DND-41 (cell line): ENCODE measurements around the gene FHIT.

Source experiments
- ATAC-seq: fragments of 200-7000 bp; cut with Tn5 transposase; 3 replicates; pipeline ENCODE4 v1.9.1; 2021; ENCODE audit warnings: low read depth; ENCODE audit not compliant: insufficient read depth
- DNase-seq: peaks from one replicate; pipeline ENCODE4 v3.0.0-alpha.2; 2020
- H2AFZ ChIP-seq: 2 replicates; pipeline ENCODE4 v1.6.0; 2012; ENCODE audit warnings: low read depth, low read length
- H3K27ac ChIP-seq: 2 replicates; pipeline ENCODE4 v1.5.1; 2012; ENCODE audit warnings: low read length, inconsistent platforms
- H3K27me3 ChIP-seq: fragments of 200-600 bp; sonication (generic); 2 replicates; pipeline ENCODE4 v1.6.0; 2012; ENCODE audit warnings: low read length, mild to moderate bottlenecking, inconsistent platforms; ENCODE audit not compliant: insufficient read depth, poor library complexity
- H3K36me3 ChIP-seq: 2 replicates; pipeline ENCODE4 v1.5.1; 2012; ENCODE audit warnings: low read length, inconsistent platforms; ENCODE audit not compliant: insufficient read depth
- H3K4me1 ChIP-seq: 2 replicates; pipeline ENCODE4 v1.5.1; 2012; ENCODE audit warnings: mild to moderate bottlenecking, low read length; ENCODE audit not compliant: insufficient read depth
- H3K4me2 ChIP-seq: 2 replicates; pipeline ENCODE4 v1.6.0; 2012; ENCODE audit warnings: mild to moderate bottlenecking, moderate library complexity, low read length, inconsistent platforms; ENCODE audit not compliant: insufficient read depth
- H3K4me3 ChIP-seq, 2 experiments: fragments of 200-600 bp in 1 of 2; shearing (Covaris generic) in 1 of 2; 2 replicates each; pipeline ENCODE4 v1.5.1; 2012 to 2016; ENCODE audit warnings: inconsistent platforms in 2 of 2, low read length in 2 of 2, mild to moderate bottlenecking in 2 of 2, low read depth in 1 of 2, moderate library complexity in 1 of 2
- H3K79me2 ChIP-seq: 2 replicates; pipeline ENCODE4 v1.6.0; 2012; ENCODE audit warnings: low read length, inconsistent platforms; ENCODE audit not compliant: insufficient read depth
- H3K9ac ChIP-seq: 2 replicates; pipeline ENCODE4 v1.6.0; 2012; ENCODE audit warnings: low read depth, mild to moderate bottlenecking, inconsistent platforms, low read length, moderate library complexity
- H3K9me3 ChIP-seq: 2 replicates; pipeline ENCODE4 v1.5.1; 2012; ENCODE audit warnings: low read length, moderate library complexity, mild to moderate bottlenecking, inconsistent platforms; ENCODE audit not compliant: insufficient read depth, severe bottlenecking
- H4K20me1 ChIP-seq: 2 replicates; pipeline ENCODE4 v1.6.0; 2012; ENCODE audit warnings: low read length; ENCODE audit not compliant: insufficient read depth
- CTCF ChIP-seq: IDR thresholded peaks from 2 replicates; pipeline ENCODE4 v1.5.1; 2012; ENCODE audit warnings: borderline replicate concordance, low read length, moderate library complexity, mild to moderate bottlenecking; ENCODE audit not compliant: poor library complexity, severe bottlenecking; ENCODE audit errors: extremely low read depth
- EZH2 ChIP-seq: IDR thresholded peaks from 3 replicates; pipeline ENCODE4 v1.6.1; 2012; ENCODE audit warnings: borderline replicate concordance, low read depth, mild to moderate bottlenecking, moderate library complexity, low read length, inconsistent platforms; ENCODE audit not compliant: severe bottlenecking

The FHIT gene

DNA sequence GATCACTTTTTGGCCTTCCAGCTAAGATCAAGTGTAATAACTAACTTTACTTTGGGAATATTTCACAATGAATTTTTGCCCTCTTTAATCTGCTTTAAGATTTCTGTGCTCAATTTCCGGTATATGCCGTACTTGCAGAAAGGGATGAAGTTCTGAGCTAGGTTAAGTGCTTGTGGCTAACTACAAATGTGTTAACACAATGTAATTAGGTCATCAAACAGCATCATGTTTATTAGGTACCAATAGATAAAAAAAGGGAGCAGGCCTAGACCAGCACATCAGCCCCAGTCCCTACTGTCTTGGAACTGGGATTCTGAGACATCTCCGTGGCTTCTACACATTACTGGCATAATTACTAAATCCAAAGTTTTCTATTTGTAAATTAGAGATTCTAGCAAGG is 1268.7 kb downstream of the FHIT start:
- Histone ChIP-seq H3K27me3 (no peaks in the 10 kb centered on the region), H4K20me1 (no peaks in the 10 kb centered on the region), H3K9ac (no peak overlapping the region), H2AFZ (no peak overlapping the region), H3K4me3 (no peak overlapping the region), H3K27ac (peak overlapping the region; percentile 15), H3K36me3 (peaks cover 42% of the 10 kb centered on the region), H3K9me3 (peaks cover 9% of the 10 kb centered on the region), H3K4me1 (peaks cover 50% of the 10 kb centered on the region), H3K79me2 (no peaks in the 10 kb centered on the region), H3K4me2 (no peak overlapping the region)
- TF ChIP-seq EZH2 (no peak), CTCF (no peak)
- DNase-seq (no peak), ATAC-seq (no peak)

- Histone ChIP-seq H3K27me3 (no peaks in the 10 kb centered on the region), H3K9ac (peak overlapping the region; percentile 23; the same call in 1 of the 2 replicates), H3K4me2 (peak overlapping the region; percentile 25), H3K36me3 (peaks cover 42% of the 10 kb centered on the region), H3K9me3 (peaks cover 9% of the 10 kb centered on the region), H2AFZ (no peak overlapping the region), H4K20me1 (no peaks in the 10 kb centered on the region), H3K4me1 (peaks cover 50% of the 10 kb centered on the region), H3K27ac (peak overlapping the region; percentile 78), H3K4me3 (no peak overlapping the region), H3K79me2 (no peaks in the 10 kb centered on the region)
- peak; percentile 74 for DNase-seq
- TF ChIP-seq EZH2 = no peak
- TF ChIP-seq CTCF = no peak
- peak; percentile 95 for ATAC-seq
Measured at GRCh38 chr3:59981377-59981776, 1269.9 kb downstream of the FHIT start.

DNA sequence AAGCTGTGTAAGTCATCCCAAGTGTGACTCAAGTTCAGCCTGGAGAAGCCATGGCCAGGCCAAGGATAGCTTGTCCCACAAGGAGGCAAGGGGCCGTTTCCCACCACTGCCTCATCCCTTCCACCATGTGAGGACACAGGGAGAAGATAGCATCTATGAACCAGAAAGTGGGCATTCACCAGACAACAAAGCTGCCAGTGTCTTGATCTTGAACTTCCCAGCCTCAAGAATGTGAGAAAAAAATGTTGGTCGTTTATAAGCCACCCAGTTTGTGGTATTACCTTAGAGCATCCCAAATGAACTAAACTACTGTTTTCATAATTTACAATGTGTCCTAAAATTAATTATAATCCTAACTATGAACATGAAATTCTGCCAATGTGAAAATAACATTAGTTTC is 1270.7 kb downstream of the FHIT start:
- no peak for TF ChIP-seq EZH2
- no peak for TF ChIP-seq CTCF
- Histone ChIP-seq H3K9me3 (peaks cover 9% of the 10 kb centered on the region), H3K9ac (peak overlapping the region; percentile 23; the same call in 1 of the 2 replicates), H3K27me3 (no peaks in the 10 kb centered on the region), H3K4me3 (peak overlapping the region in 1 of 2 experiments; percentile 14; a peak in 1 of 4 replicates), H3K4me2 (peak overlapping the region; percentile 25; the same call in 1 of the 2 replicates), H3K4me1 (peaks cover 50% of the 10 kb centered on the region), H2AFZ (no peak overlapping the region), H4K20me1 (no peaks in the 10 kb centered on the region), H3K36me3 (peaks cover 42% of the 10 kb centered on the region), H3K27ac (peak overlapping the region; percentile 78), H3K79me2 (no peaks in the 10 kb centered on the region)
- ATAC-seq (no peak), DNase-seq (no peak)
